GM18867 (cell line): ENCODE measurements around the gene ASCC2.
A peak's percentile ranks its signal among the peaks of the same experiment; 100 is the strongest.
"Not testable (repeated sequence)": the region's sequence is repeated elsewhere in the genome, so short reads cannot be mapped to it uniquely, and the experiment has no call there.

Source experiments
- ATAC-seq: cut with Tn5 transposase; IDR thresholded peaks from one replicate; pipeline ENCODE4 v1.9.1; 2021; ENCODE audit warnings: mild to moderate bottlenecking, moderate library complexity; ENCODE audit not compliant: unreplicated experiment

Gene ASCC2

GRCh38 chr22:29856496-29856895 is 18.4 kb upstream of the ASCC2 start:
- no peak for ATAC-seq

GRCh38 chr22:29855611-29856181 is 17.6 kb upstream of the ASCC2 start:
- no peak for ATAC-seq

- no peak for ATAC-seq
These were observed 16.4 kb upstream of the ASCC2 start for GRCh38 chr22:29854432-29854831.

GRCh38 chr22:29848111-29848510 is 10.0 kb upstream of the ASCC2 start:
- no peak for ATAC-seq

- no peak for ATAC-seq
These were observed 8.2 kb upstream of the ASCC2 start for GRCh38 chr22:29846290-29846689.

GRCh38 chr22:29842740-29843139 is 4.7 kb upstream of the ASCC2 start:
- ATAC-seq: no peak

GRCh38 chr22:29842172-29842571 is 4.1 kb upstream of the ASCC2 start:
- no peak for ATAC-seq

GRCh38 chr22:29840498-29840897 is 2.4 kb upstream of the ASCC2 start:
- ATAC-seq: no peak

- ATAC-seq: no peak
These were observed 965 bp upstream of the ASCC2 start for GRCh38 chr22:29839039-29839438.

GRCh38 chr22:29838599-29838956 is 504 bp upstream of the ASCC2 start:
- ATAC-seq: peak; percentile 8

GRCh38 chr22:29836791-29837370 is 1.2 kb downstream of the ASCC2 start:
- ATAC-seq: not testable (repeated sequence)

GRCh38 chr22:29834046-29834445 is 4.0 kb downstream of the ASCC2 start:
- no peak for ATAC-seq

GRCh38 chr22:29833392-29833965 is 4.6 kb downstream of the ASCC2 start:
- no peak for ATAC-seq

GRCh38 chr22:29831958-29832357 is 6.1 kb downstream of the ASCC2 start:
- ATAC-seq: no peak

- no peak for ATAC-seq
These were observed 6.7 kb downstream of the ASCC2 start for GRCh38 chr22:29831186-29831921.

GRCh38 chr22:29830585-29830984 is 7.5 kb downstream of the ASCC2 start:
- no peak for ATAC-seq

GRCh38 chr22:29827726-29828125 is 10.3 kb downstream of the ASCC2 start:
- not testable (repeated sequence) for ATAC-seq

GRCh38 chr22:29827091-29827490 is 11.0 kb downstream of the ASCC2 start:
- ATAC-seq: no peak

- no peak for ATAC-seq
These were observed 12.5 kb downstream of the ASCC2 start for GRCh38 chr22:29825578-29825977.

- no peak for ATAC-seq
These were observed 13.4 kb downstream of the ASCC2 start for GRCh38 chr22:29824677-29825076.

GRCh38 chr22:29821291-29822016 is 16.6 kb downstream of the ASCC2 start:
- peak; percentile 47 for ATAC-seq

GRCh38 chr22:29820961-29821290 is 17.1 kb downstream of the ASCC2 start:
- ATAC-seq: no peak
